Natural killer cell (primary cell): ENCODE results near the gene TTC7B. TPM values are rescaled to one million over a fixed set of nuclear protein-coding genes. Genes with fewer than 3 reads are reported as not detected.
A peak's percentile ranks its signal among the peaks of the same experiment; 100 is the strongest.

Source experiments
- ATAC-seq, 3 donors: fragments of 150-1000 bp in 2 of 3; fragments of 200-7000 bp in 1 of 3; cut with Tn5 transposase; 1 replicate in 1 of 3; 2 replicates in 2 of 3; pipeline ENCODE4 v1.10.0; 2021; ENCODE audit warnings: mild to moderate bottlenecking in 2 of 3, moderate library complexity in 2 of 3
- DNase-seq, 2 donors: peaks; one replicate each; pipeline versions ENCODE4 v3.0.0 to v3.0.0-alpha.2; 2013 to 2021; ENCODE audit warnings: mixed read lengths in 1 of 2
- H3K27ac ChIP-seq: one replicate; pipeline ENCODE4 v1.5.1; 2013; ENCODE audit warnings: mild to moderate bottlenecking, low read length
- H3K27me3 ChIP-seq: one replicate; pipeline ENCODE4 v1.6.1; 2013; ENCODE audit warnings: low read length; ENCODE audit not compliant: control insufficient read depth, insufficient read depth
- H3K36me3 ChIP-seq: one replicate; pipeline ENCODE4 v1.6.1; 2013; ENCODE audit warnings: low read length; ENCODE audit not compliant: control insufficient read depth, insufficient read depth
- H3K4me1 ChIP-seq: one replicate; pipeline ENCODE4 v1.6.1; 2013; ENCODE audit warnings: low read length; ENCODE audit not compliant: control insufficient read depth, insufficient read depth
- H3K4me3 ChIP-seq: one replicate; pipeline ENCODE4 v1.5.1; 2013; ENCODE audit warnings: low read length
- H3K9me3 ChIP-seq: one replicate; pipeline ENCODE4 v1.6.1; 2013; ENCODE audit warnings: low read length; ENCODE audit not compliant: control insufficient read depth, insufficient read depth
- H3K27ac Mint-ChIP-seq, 2 donors: one replicate each; pipeline ENCODE4 v1.8.0; 2022; ENCODE audit warnings: mild to moderate bottlenecking in 2 of 2, mixed read lengths in 2 of 2, moderate library complexity in 1 of 2
- H3K27me3 Mint-ChIP-seq, 2 donors: one replicate each; pipeline ENCODE4 v1.8.0; 2022; ENCODE audit warnings: low read depth in 2 of 2, mixed read lengths in 2 of 2
- H3K36me3 Mint-ChIP-seq: one replicate; pipeline ENCODE4 v1.8.0; 2022; ENCODE audit warnings: mixed read lengths
- H3K4me1 Mint-ChIP-seq, 2 donors: one replicate each; pipeline ENCODE4 v1.8.0; 2022; ENCODE audit warnings: mixed read lengths in 2 of 2
- H3K4me3 Mint-ChIP-seq: one replicate; pipeline ENCODE4 v1.8.0; 2022; ENCODE audit warnings: mild to moderate bottlenecking, moderate library complexity, mixed read lengths
- H3K9me3 Mint-ChIP-seq, 2 donors: one replicate each; pipeline ENCODE4 v1.8.0; 2022; ENCODE audit warnings: mixed read lengths in 2 of 2
- CTCF ChIP-seq: fragments of 200-600 bp; IDR thresholded peaks from one replicate; pipeline ENCODE4 v1.8.0; 2022; ENCODE audit warnings: antibody characterized with exemption
- WGBS: methylation state at CpG from one replicate; pipeline ENCODE4 v1.1.7; 2013; ENCODE audit warnings: missing lambda C conversion rate; ENCODE audit not compliant: insufficient coverage; 5-methylcytosine and 5-hydroxymethylcytosine counted together
- intact Hi-C: fragments of 100-400 bp; cut with micrococcal nuclease; formaldehyde crosslinking; loops from one replicate; pipeline ENCODE4 v1.14.2; 2022
- total RNA-seq, 4 donors: library from RNA; stranded (reverse); fragments of 120-200 nt in 1 of 4; gene quantifications; one replicate each; pipeline versions ENCODE4 v1.2.3 to v1.2.4, GENCODE V29; 2013 to 2022

TTC7B gene
- total RNA-seq, 3 donors from 2014 or later (not counting 1 experiment from before 2014, with no cell fraction given) = 1.7 to 17.2 (median 5.9) TPM

- Mint-ChIP-seq H3K9me3 (no peaks in the 10 kb centered on the region), H3K36me3 (no peaks in the 10 kb centered on the region), H3K27ac (no peak overlapping the region), H3K27me3 (peaks cover 4 to 5% of the 10 kb centered on the region in 2 donors), H3K4me3 (no peak overlapping the region), H3K4me1 (peaks cover 0 to 4% of the 10 kb centered on the region in 2 donors)
- no peaks in the 10 kb centered on the region for H3K4me1 ChIP-seq
- ATAC-seq = no peak
- no peaks in the 10 kb centered on the region for H3K36me3 ChIP-seq
- H3K27ac ChIP-seq = no peak overlapping the region
- no peak overlapping the region for H3K4me3 ChIP-seq
- intact Hi-C loops = loop anchor here (5.0 to 10.0 kb wide), 2 partner anchors 304 to 761 kb away; partner anchors contain the start of gene CALM1
- DNase-seq = no peak
- 58% methylated on average over 7 of the region's 7 CpGs for WGBS
- H3K27me3 ChIP-seq = no peaks in the 10 kb centered on the region
- TF ChIP-seq CTCF = no peak
- no peaks in the 10 kb centered on the region for H3K9me3 ChIP-seq
Measured at GRCh38 chr14:90698379-90698869, 117.8 kb downstream of the TTC7B start.

- no peaks in the 10 kb centered on the region for H3K36me3 ChIP-seq
- 32% methylated on average over 15 of the region's 15 CpGs for WGBS
- peak; percentile 71 for TF ChIP-seq CTCF
- no peaks in the 10 kb centered on the region for H3K27me3 ChIP-seq
- H3K9me3 ChIP-seq = no peaks in the 10 kb centered on the region
- no peak overlapping the region for H3K27ac ChIP-seq
- peak; percentile 54 to 83 for DNase-seq
- H3K27me3 Mint-ChIP-seq = peaks cover 4 to 5% of the 10 kb centered on the region in 2 donors
- H3K36me3 Mint-ChIP-seq = no peaks in the 10 kb centered on the region
- H3K4me3 ChIP-seq = no peak overlapping the region
- intact Hi-C loops = loop anchor here (1.0 to 10.0 kb wide), 5 partner anchors 303 to 760 kb away; partner anchors contain the start of gene CALM1
- H3K4me3 Mint-ChIP-seq = no peak overlapping the region
- no peak overlapping the region for H3K27ac Mint-ChIP-seq
- H3K4me1 Mint-ChIP-seq = peaks cover 0 to 4% of the 10 kb centered on the region in 2 donors
- peak; percentile 82 to 92 (median 84) for ATAC-seq
- H3K9me3 Mint-ChIP-seq = no peaks in the 10 kb centered on the region
- H3K4me1 ChIP-seq = no peaks in the 10 kb centered on the region
Measured at GRCh38 chr14:90697577-90698206, 118.5 kb downstream of the TTC7B start.

- no peak overlapping the region for H3K4me3 Mint-ChIP-seq
Measured at GRCh38 chr14:90697132-90697531, 119.1 kb downstream of the TTC7B start.

More at GRCh38 chr14:90697132-90697531, 119.1 kb downstream of the TTC7B start:
- H3K27me3 ChIP-seq = no peaks in the 10 kb centered on the region
- Mint-ChIP-seq H3K27ac (no peak overlapping the region), H3K4me1 (peaks cover 0 to 4% of the 10 kb centered on the region in 2 donors), H3K36me3 (no peaks in the 10 kb centered on the region), H3K27me3 (peaks cover 4 to 5% of the 10 kb centered on the region in 2 donors), H3K9me3 (no peaks in the 10 kb centered on the region)
- WGBS = 83% methylated on average over 2 of the region's 2 CpGs
- TF ChIP-seq CTCF = no peak
- DNase-seq (no peak), ATAC-seq (no peak)
- no peaks in the 10 kb centered on the region for H3K4me1 ChIP-seq
- H3K4me3 ChIP-seq = no peak overlapping the region
- intact Hi-C loops = loop anchor here (1.0 to 10.0 kb wide), 5 partner anchors 302 to 760 kb away; partner anchors contain the start of gene CALM1
- H3K9me3 ChIP-seq = no peaks in the 10 kb centered on the region
- no peaks in the 10 kb centered on the region for H3K36me3 ChIP-seq
- H3K27ac ChIP-seq = no peak overlapping the region
